H1 (cell line): ENCODE data around the gene PRIMA1. TPM values are rescaled to one million over a fixed set of nuclear protein-coding genes. Genes with fewer than 3 reads are reported as not detected.

Experiments
- CTCF ChIA-PET: fragments of 300-600 bp; sonication (Branson Sonifier 250); formaldehyde crosslinking; loops from one replicate; lab custom pipeline; 2021; ENCODE audit not compliant: partially characterized antibody; lab: Charles Lee
- POLR2A ChIA-PET: fragments of 300-600 bp; sonication (Branson Sonifier 250); formaldehyde crosslinking; loops from one replicate; lab custom pipeline; 2021; ENCODE audit warnings: inconsistent platforms; ENCODE audit not compliant: partially characterized antibody; lab: Charles Lee
- DNase-seq, 2 experiments: peaks; one replicate each; pipeline versions ENCODE4 v3.0.0 to v3.0.0-alpha.2; 2010 to 2022; ENCODE audit warnings: low spot score in 2 of 2, low read depth in 1 of 2, mixed read lengths in 1 of 2
- FAIRE-seq: peaks from 2 replicates; lab custom pipeline; 2011; peaks lifted over from hg19 to GRCh38; lab: Jason Lieb, UNC
- H2AFZ ChIP-seq: 2 replicates; pipeline ENCODE4 v1.8.1; 2012; ENCODE audit warnings: low read length, inconsistent platforms
- H2AK5ac ChIP-seq: 2 replicates; pipeline ENCODE4 v1.6.1; 2013; ENCODE audit warnings: low read depth, low read length
- H2BK120ac ChIP-seq: replicated peaks from 2 replicates; pipeline ENCODE3; 2013; ENCODE audit warnings: low read depth, low read length, inconsistent platforms
- H2BK12ac ChIP-seq: 2 replicates; pipeline ENCODE4 v1.6.1; 2013; ENCODE audit warnings: low read depth, low read length
- H2BK15ac ChIP-seq: 2 replicates; pipeline ENCODE4 v1.6.1; 2013; ENCODE audit warnings: low read length
- H2BK20ac ChIP-seq: 2 replicates; pipeline ENCODE4 v1.6.1; 2013; ENCODE audit warnings: low read length
- H2BK5ac ChIP-seq: 2 replicates; pipeline ENCODE4 v1.6.1; 2013; ENCODE audit warnings: low read depth, low read length
- H3K14ac ChIP-seq: 2 replicates; pipeline ENCODE4 v1.6.1; 2013; ENCODE audit warnings: inconsistent platforms; ENCODE audit not compliant: insufficient read length
- H3K18ac ChIP-seq: 2 replicates; pipeline ENCODE4 v1.6.1; 2013; ENCODE audit warnings: low read length; ENCODE audit errors: extremely low read depth
- H3K23ac ChIP-seq: 2 replicates; pipeline ENCODE4 v1.6.1; 2013; ENCODE audit warnings: inconsistent platforms; ENCODE audit not compliant: insufficient read length
- H3K23me2 ChIP-seq: 2 replicates; pipeline ENCODE4 v1.6.1; 2013; ENCODE audit warnings: low read depth, low read length
- H3K27ac ChIP-seq: 2 replicates; pipeline ENCODE4 v1.6.1; 2011; ENCODE audit warnings: low read depth, low read length, inconsistent platforms
- H3K27me3 ChIP-seq, 4 experiments: replicated peaks in 1 of 4; 1 replicate in 1 of 4; 2 replicates in 3 of 4; pipeline versions ENCODE4 v1.6.1 to v1.8.1; 2011 to 2013; ENCODE audit warnings: low read length in 3 of 4, mild to moderate bottlenecking in 3 of 4, inconsistent platforms in 2 of 4, mixed read lengths in 2 of 4, moderate library complexity in 1 of 4; ENCODE audit not compliant: control insufficient read depth in 3 of 4, insufficient read depth in 3 of 4; ENCODE audit errors: extremely low read depth in 1 of 4
- H3K36me3 ChIP-seq, 4 experiments: 2 replicates each; pipeline versions ENCODE4 v1.6.1 to v1.8.1; 2011 to 2013; ENCODE audit warnings: mild to moderate bottlenecking in 4 of 4, low read length in 3 of 4, moderate library complexity in 2 of 4, control low read depth in 1 of 4, inconsistent platforms in 1 of 4; ENCODE audit not compliant: insufficient read depth in 4 of 4, control insufficient read depth in 2 of 4
- H3K4ac ChIP-seq: replicated peaks from 2 replicates; pipeline ENCODE3; 2013; ENCODE audit warnings: low read length, low read depth, mixed read lengths, inconsistent platforms; ENCODE audit not compliant: insufficient read length
- H3K4me1 ChIP-seq, 4 experiments: replicated peaks in 1 of 4; 1 replicate in 1 of 4; 2 replicates in 3 of 4; pipeline versions ENCODE4 v1.6.1 to v1.8.1; 2011 to 2013; ENCODE audit warnings: low read length in 3 of 4, inconsistent platforms in 2 of 4, mixed read lengths in 1 of 4; ENCODE audit not compliant: insufficient read depth in 4 of 4, control insufficient read depth in 3 of 4
- H3K4me2 ChIP-seq, 2 experiments: 2 replicates each; pipeline versions ENCODE4 v1.6.1 to v1.8.1; 2011 to 2013; ENCODE audit warnings: low read depth in 2 of 2, low read length in 2 of 2, control low read depth in 1 of 2, inconsistent platforms in 1 of 2, mild to moderate bottlenecking in 1 of 2; ENCODE audit not compliant: insufficient read depth in 1 of 2
- H3K4me3 ChIP-seq, 4 experiments: fragments of 200-600, 300-600 bp in 1 of 4; sonication (generic), shearing (Covaris generic), sonication (Bioruptor Twin) in 1 of 4; 2 replicates each; pipeline versions ENCODE4 v1.5.1 to v1.8.1; 2011 to 2016; ENCODE audit warnings: low read length in 4 of 4, low read depth in 3 of 4, control low read depth in 2 of 4, inconsistent platforms in 2 of 4, mild to moderate bottlenecking in 2 of 4, mixed read lengths in 1 of 4, moderate library complexity in 1 of 4; ENCODE audit not compliant: insufficient read depth in 2 of 4; ENCODE audit errors: extremely low read depth in 1 of 4
- H3K56ac ChIP-seq: replicated peaks from 2 replicates; pipeline ENCODE3; 2013; ENCODE audit warnings: low read depth, mild to moderate bottlenecking, mixed read lengths, low read length, inconsistent platforms; ENCODE audit not compliant: insufficient read length
- H3K79me1 ChIP-seq: 2 replicates; pipeline ENCODE4 v1.6.1; 2013; ENCODE audit warnings: low read depth, low read length, control low read depth
- H3K79me2 ChIP-seq, 2 experiments: 2 replicates each; pipeline versions ENCODE4 v1.6.1 to v1.8.1; 2012 to 2013; ENCODE audit warnings: low read length in 2 of 2, mild to moderate bottlenecking in 2 of 2, inconsistent platforms in 1 of 2; ENCODE audit not compliant: insufficient read depth in 2 of 2, control insufficient read depth in 1 of 2
- H3K9ac ChIP-seq, 4 experiments: replicated peaks in 1 of 4; 1 replicate in 1 of 4; 2 replicates in 3 of 4; pipeline versions ENCODE4 v1.6.1 to v1.8.1; 2011 to 2013; ENCODE audit warnings: low read depth in 3 of 4, low read length in 3 of 4, control low read depth in 2 of 4, mild to moderate bottlenecking in 2 of 4, moderate library complexity in 2 of 4, inconsistent platforms in 1 of 4; ENCODE audit errors: extremely low read depth in 1 of 4
- H3K9me3 ChIP-seq, 2 experiments: 2 replicates each; pipeline versions ENCODE4 v1.6.1 to v1.8.1; 2012 to 2013; ENCODE audit warnings: mild to moderate bottlenecking in 2 of 2, moderate library complexity in 2 of 2, control low read depth in 1 of 2, inconsistent platforms in 1 of 2, low read depth in 1 of 2, low read length in 1 of 2, mixed read lengths in 1 of 2; ENCODE audit not compliant: insufficient read depth in 2 of 2
- H4K20me1 ChIP-seq, 2 experiments: replicated peaks in 1 of 2; 2 replicates each; pipeline versions ENCODE3 to v1.8.1; 2011 to 2013; ENCODE audit warnings: inconsistent platforms in 2 of 2, low read length in 2 of 2, mild to moderate bottlenecking in 1 of 2; ENCODE audit not compliant: insufficient read depth in 2 of 2, control insufficient read depth in 1 of 2
- H4K5ac ChIP-seq: 2 replicates; pipeline ENCODE4 v1.6.1; 2013; ENCODE audit warnings: low read length, low read depth, mixed read lengths, inconsistent platforms; ENCODE audit not compliant: insufficient read length
- H4K8ac ChIP-seq: 2 replicates; pipeline ENCODE4 v1.8.0; 2013; ENCODE audit warnings: mild to moderate bottlenecking, moderate library complexity, low read length, inconsistent platforms; ENCODE audit not compliant: insufficient read depth; ENCODE audit errors: extremely low read depth
- H4K91ac ChIP-seq: replicated peaks from 2 replicates; pipeline ENCODE3; 2013; ENCODE audit warnings: low read length, mixed read lengths, inconsistent platforms; ENCODE audit not compliant: insufficient read length
- ATF3 ChIP-seq: IDR thresholded peaks from 2 replicates; pipeline ENCODE4 v1.6.1; 2011; ENCODE audit warnings: low read depth, mild to moderate bottlenecking, low read length; ENCODE audit not compliant: insufficient read depth
- CBX5 ChIP-seq: fragments of 300-800, 300-1000 bp; sonication (generic); IDR thresholded peaks from 2 replicates; pipeline ENCODE4 v1.7.1; 2016; ENCODE audit warnings: antibody characterized with exemption, low read length, low read depth
- CBX8 ChIP-seq: fragments of 300-800, 300-1000 bp; sonication (generic); IDR thresholded peaks from 2 replicates; pipeline ENCODE4 v1.7.1; 2016; ENCODE audit warnings: low read depth, low read length, borderline replicate concordance
- CTCF ChIP-seq, 3 experiments: IDR thresholded peaks; 1 replicate in 2 of 3; 2 replicates in 1 of 3; pipeline versions ENCODE4 v1.5.1 to v1.6.1; 2011; ENCODE audit warnings: low read length in 3 of 3, mild to moderate bottlenecking in 3 of 3, inconsistent platforms in 2 of 3, low read depth in 1 of 3, moderate library complexity in 1 of 3; ENCODE audit not compliant: insufficient read depth in 1 of 3; ENCODE audit errors: control extremely low read depth in 1 of 3
- EGR1 ChIP-seq: IDR thresholded peaks from 2 replicates; pipeline ENCODE4 v1.6.1; 2011; ENCODE audit warnings: low read depth, low read length, borderline replicate concordance
- MAFK ChIP-seq: IDR thresholded peaks from 2 replicates; pipeline ENCODE4 v1.6.1; 2012; ENCODE audit warnings: low read depth, mild to moderate bottlenecking, improper control_type of control experiment, low read length
- POLR2A ChIP-seq, 2 experiments: IDR thresholded peaks; 1 replicate in 1 of 2; 2 replicates in 1 of 2; pipeline ENCODE4 v1.6.1; 2011; ENCODE audit warnings: low read depth in 2 of 2, low read length in 2 of 2, mild to moderate bottlenecking in 2 of 2; ENCODE audit errors: control extremely low read depth in 1 of 2
- RAD21 ChIP-seq, 2 experiments: IDR thresholded peaks in 1 of 2; conservative IDR thresholded peaks in 1 of 2; 2 replicates each; pipeline ENCODE4 v1.6.1; 2011; ENCODE audit warnings: low read depth in 2 of 2, low read length in 2 of 2, improper control_type of control experiment in 1 of 2, inconsistent platforms in 1 of 2, mild to moderate bottlenecking in 1 of 2, moderate library complexity in 1 of 2
- RNF2 ChIP-seq: fragments of 200-900, 300-1000 bp; sonication (generic); IDR thresholded peaks from 2 replicates; pipeline ENCODE4 v1.7.1; 2016; ENCODE audit warnings: borderline replicate concordance, low read depth, mild to moderate bottlenecking, antibody characterized with exemption, low read length; ENCODE audit not compliant: poor library complexity, severe bottlenecking; ENCODE audit errors: missing control alignments
- SP1 ChIP-seq: IDR thresholded peaks from 2 replicates; pipeline ENCODE4 v1.6.1; 2011; ENCODE audit warnings: low read depth, low read length
- SP2 ChIP-seq: IDR thresholded peaks from 2 replicates; pipeline ENCODE4 v1.6.1; 2012; ENCODE audit warnings: mild to moderate bottlenecking, low read length, inconsistent platforms
- WGBS, 2 experiments: shearing (Covaris generic) in 1 of 2; methylation state at CpG; one replicate each; pipeline versions ENCODE4 v1.1.6 to v1.1.7; 2013 to 2015; ENCODE audit warnings: low lambda C conversion rate in 2 of 2, mixed read lengths in 2 of 2, inconsistent platforms in 1 of 2, low coverage in 1 of 2, missing lambda C conversion rate in 1 of 2; ENCODE audit not compliant: insufficient replicate concordance in 2 of 2, insufficient coverage in 1 of 2, insufficient read length in 1 of 2; ENCODE audit errors: extremely low coverage in 1 of 2, missing lambda C conversion rate in 1 of 2; 5-methylcytosine and 5-hydroxymethylcytosine counted together
- polyA plus RNA-seq, 7 experiments: library from polyadenylated mRNA; depleted of rRNA in 3 of 7; stranded (reverse) in 5 of 7; unstranded in 2 of 7; fragments of >200 nt in 5 of 7; fragments of 200-250 nt in 2 of 7; gene quantifications; 1 replicate in 5 of 7; 2 replicates in 1 of 7; 4 replicates in 1 of 7; pipeline versions ENCODE4 v1.2.1 to v1.2.3, GENCODE V29; 2011 to 2013; ENCODE audit warnings: missing spikeins in 2 of 7, mixed read lengths in 2 of 7
- total RNA-seq: library from RNA; stranded (reverse); fragmentation: NEBNext Ultra II Directional; extraction: Animal tissue kit (Norgen Biotek cat#: 25700); gene quantifications from 2 replicates; pipeline ENCODE4 v1.2.1, GENCODE V29; 2021

Gene PRIMA1
- total and polyA plus RNA-seq, 2 of the 8 experiments (the other 6 are each of a cell fraction or from before 2014, with no cell fraction given), result 2.8 to 4.5 TPM

GRCh38 chr14:93804654-93805053, 16.4 kb upstream of the PRIMA1 start:
- Histone ChIP-seq H3K23ac (no peak overlapping the region), H3K4ac (no peak overlapping the region), H3K4me2 (no peak overlapping the region), H4K20me1 (no peaks in the 10 kb centered on the region), H3K14ac (no peak overlapping the region), H3K56ac (no peak overlapping the region), H3K27ac (no peak overlapping the region), H3K27me3 (no peaks in the 10 kb centered on the region; a peak in 1 of 7 replicates), H2BK5ac (no peak overlapping the region), H3K9me3 (peaks cover 0 to 7% of the 10 kb centered on the region in 2 experiments; a peak in 1 of 4 replicates), H4K91ac (no peak overlapping the region), H3K36me3 (no peaks in the 10 kb centered on the region), H3K9ac (no peak overlapping the region), H3K79me1 (no peaks in the 10 kb centered on the region), H3K23me2 (no peaks in the 10 kb centered on the region), H3K79me2 (no peaks in the 10 kb centered on the region), H2BK20ac (no peak overlapping the region), H2AFZ (peak overlapping the region; percentile 96), H3K4me3 (no peak overlapping the region), H2BK120ac (no peak overlapping the region), H2AK5ac (no peak overlapping the region), H4K8ac (no peak overlapping the region), H3K4me1 (no peaks in the 10 kb centered on the region), H2BK12ac (no peak overlapping the region), H3K18ac (no peak overlapping the region), H4K5ac (no peak overlapping the region), H2BK15ac (no peak overlapping the region)
- DNase-seq, result peak in 1 of 2 experiments; percentile 91
- no peak for FAIRE-seq
- 45% methylated on average over 9 of the region's 9 CpGs; no CpG with 5 or more reads in 1 of the 2 experiments for WGBS, 2 experiments
- CTCF ChIA-PET, result interaction anchor here (0.6 to 6.1 kb wide), 28 partner anchors 8 to 648 kb away, joined by 3 to 57 read pairs (median 4); no protein-coding TSS in a partner anchor
- POLR2A ChIA-PET, result no interaction called here
- no peak for TF ChIP-seq POLR2A (IDR thresholded peaks at IDR 0.05; ENCODE audit: control extremely low read depth in 1 of 2, low read depth in 2 of 2, low read length in 2 of 2)
- no peak for TF ChIP-seq SP2
- no peak for TF ChIP-seq CBX8
- TF ChIP-seq MAFK, result no peak
- peak; percentile 79 to 93 (median 92) for TF ChIP-seq CTCF (IDR thresholded peaks at IDR 0.05; ENCODE audit: control extremely low read depth in 1 of 3, insufficient read depth in 1 of 3, low read depth in 1 of 3, low read length in 3 of 3)
- TF ChIP-seq RAD21 (IDR thresholded peaks at IDR 0.05 in 1 of 2, conservative IDR thresholded peaks at IDR 0.05 in 1 of 2; ENCODE audit: low read depth in 2 of 2, low read length in 2 of 2), result peak; percentile 71 to 78
- TF ChIP-seq ATF3, result no peak
- TF ChIP-seq RNF2, result no peak
- no peak for TF ChIP-seq CBX5
- TF ChIP-seq SP1, result no peak
- no peak for TF ChIP-seq EGR1
